Astrocyte of the cerebellum (primary cell): Measurements from ENCODE around the gene CDC20.

Experiments
- DNase-seq: peaks from one replicate; pipeline ENCODE4 v3.0.0-alpha.2; 2011; ENCODE audit warnings: low read depth
- H3K4me3 ChIP-seq: 2 replicates; pipeline ENCODE4 v1.5.1; 2011; ENCODE audit warnings: mild to moderate bottlenecking, low read depth, low read length, moderate library complexity
- CTCF ChIP-seq: IDR thresholded peaks from 2 replicates; pipeline ENCODE4 v1.5.1; 2012; ENCODE audit warnings: low read length, low read depth, moderate library complexity, mild to moderate bottlenecking; ENCODE audit errors: missing control alignments
- in situ Hi-C: cut with HindIII; loops from 2 replicates; pipeline ENCODE4 v1.10.0; 2017; ENCODE audit warnings: low sequenced_read_pairs

The CDC20 gene

GRCh38 chr1:43348809-43349593 lies 9.8 kb upstream of the CDC20 start:
- in situ Hi-C loops: no loop called here
- DNase-seq: no peak

GRCh38 chr1:43349594-43350306 lies 9.0 kb upstream of the CDC20 start:
- in situ Hi-C loops: no loop called here
- DNase-seq: peak; percentile 38
- H3K4me3 ChIP-seq: peak overlapping the region; percentile 47
- TF ChIP-seq CTCF: no peak

More at GRCh38 chr1:43348809-43349593, 9.8 kb upstream of the CDC20 start:
- no peak for TF ChIP-seq CTCF
- peak overlapping the region; percentile 47 for H3K4me3 ChIP-seq

GRCh38 chr1:43350976-43351375 lies 7.8 kb upstream of the CDC20 start:
- no peak overlapping the region for H3K4me3 ChIP-seq
- DNase-seq: no peak
- TF ChIP-seq CTCF: no peak
- in situ Hi-C loops: no loop called here

- in situ Hi-C loops: no loop called here
- no peak for TF ChIP-seq CTCF
- no peak overlapping the region for H3K4me3 ChIP-seq
- no peak for DNase-seq
Observed at GRCh38 chr1:43351421-43352350, 7.1 kb upstream of the CDC20 start.

GRCh38 chr1:43352351-43352705 lies 6.5 kb upstream of the CDC20 start:
- TF ChIP-seq CTCF: no peak
- DNase-seq: no peak
- in situ Hi-C loops: no loop called here
- no peak overlapping the region for H3K4me3 ChIP-seq

- DNase-seq: no peak
- no peak overlapping the region for H3K4me3 ChIP-seq
- in situ Hi-C loops: no loop called here
- TF ChIP-seq CTCF: no peak
Observed at GRCh38 chr1:43352881-43353280, 5.9 kb upstream of the CDC20 start.
